Skeletal muscle cell (primary cell): ENCODE measurements around the gene PGAP6.
"Not testable (repeated sequence)": the region's sequence is repeated elsewhere in the genome, so short reads cannot be mapped to it uniquely, and the experiment has no call there.

Experiments
- DNase-seq: peaks from one replicate; pipeline ENCODE4 v3.0.0-alpha.2; 2010; ENCODE audit warnings: low read depth
- H3K4me3 ChIP-seq: 2 replicates; pipeline ENCODE4 v1.5.1; 2011; ENCODE audit warnings: low read depth, mild to moderate bottlenecking, control low read depth, low read length, moderate library complexity

The PGAP6 gene

GRCh38 chr16:405548-406506 lies 24.0 kb upstream of the PGAP6 start:
- no peak overlapping the region for H3K4me3 ChIP-seq
- no peak for DNase-seq

GRCh38 chr16:404971-405486 lies 23.3 kb upstream of the PGAP6 start:
- DNase-seq, result no peak
- no peak overlapping the region for H3K4me3 ChIP-seq

GRCh38 chr16:401468-402348 lies 19.9 kb upstream of the PGAP6 start, which contains the start of gene DECR2:
TSS of gene DECR2 (plus strand) at chr16:401885. CDS start at chr16:401964, 79 bp downstream.
- DNase-seq, result peak; percentile 57
- peak within 1 kb of the TSS; percentile 63 for H3K4me3 ChIP-seq

- no peak overlapping the region for H3K4me3 ChIP-seq
- DNase-seq, result no peak
Measured at GRCh38 chr16:400061-400591, 18.3 kb upstream of the PGAP6 start.

- H3K4me3 ChIP-seq, result no peak overlapping the region
- no peak for DNase-seq
Measured at GRCh38 chr16:399340-400019, 17.7 kb upstream of the PGAP6 start.

- no peak for DNase-seq
- no peak overlapping the region for H3K4me3 ChIP-seq
Measured at GRCh38 chr16:398561-399339, 17.0 kb upstream of the PGAP6 start.

GRCh38 chr16:397736-398332 lies 16.1 kb upstream of the PGAP6 start:
- peak overlapping the region; percentile 29 for H3K4me3 ChIP-seq
- DNase-seq, result no peak

GRCh38 chr16:397135-397661 lies 15.4 kb upstream of the PGAP6 start, which contains the start of gene NME4:
TSS of gene NME4 (plus strand) at chr16:397199. CDS start at chr16:397223, 24 bp downstream.
- no peak for DNase-seq
- peak within 1 kb of the TSS; percentile 60 for H3K4me3 ChIP-seq

- no peak for DNase-seq
- peak overlapping the region; percentile 60 for H3K4me3 ChIP-seq
Measured at GRCh38 chr16:396605-397004, 14.8 kb upstream of the PGAP6 start.

- DNase-seq, result no peak
- H3K4me3 ChIP-seq, result peak overlapping the region; percentile 60
Measured at GRCh38 chr16:396199-396598, 14.4 kb upstream of the PGAP6 start.

GRCh38 chr16:392450-393030 lies 10.8 kb upstream of the PGAP6 start:
- H3K4me3 ChIP-seq, result no peak overlapping the region
- DNase-seq, result no peak

GRCh38 chr16:391885-392335 lies 10.1 kb upstream of the PGAP6 start:
- H3K4me3 ChIP-seq, result no peak overlapping the region
- DNase-seq, result no peak

- DNase-seq, result no peak
- no peak overlapping the region for H3K4me3 ChIP-seq
Measured at GRCh38 chr16:389352-389751, 7.6 kb upstream of the PGAP6 start.

- not testable (repeated sequence) for DNase-seq, H3K4me3 ChIP-seq
Measured at GRCh38 chr16:387761-388666, 6.2 kb upstream of the PGAP6 start.

- no peak for DNase-seq
- no peak overlapping the region for H3K4me3 ChIP-seq
Measured at GRCh38 chr16:386641-387156, 4.9 kb upstream of the PGAP6 start.
